Prostate gland (tissue), 2 donors: Measurements from ENCODE around the gene ZMPSTE24. TPM values are rescaled to one million over a fixed set of nuclear protein-coding genes. Genes with fewer than 3 reads are reported as not detected.
A peak's percentile ranks its signal among the peaks of the same experiment; 100 is the strongest.

Experiments used
- DNase-seq: peaks from one replicate; pipeline ENCODE4 v3.0.0-alpha.2; 2019; ENCODE audit warnings: low spot score
- H3K27ac ChIP-seq, 2 donors: fragments of 200-600 bp; sonication (generic); 2 replicates each; pipeline ENCODE4 v1.5.1; 2017 to 2019
- H3K27me3 ChIP-seq: fragments of 200-600 bp; sonication (generic); replicated peaks from 2 replicates; pipeline ENCODE4 v1.5.1; 2019; ENCODE audit not compliant: insufficient read depth
- H3K36me3 ChIP-seq, 2 donors: fragments of 200-600 bp; sonication (generic); 1 replicate in 1 of 2; 2 replicates in 1 of 2; pipeline versions ENCODE4 v1.5.1 to v1.8.1; 2017 to 2019
- H3K4me1 ChIP-seq: fragments of 200-600 bp; sonication (generic); replicated peaks from 2 replicates; pipeline ENCODE4 v1.5.1; 2019
- H3K4me3 ChIP-seq, 2 donors: fragments of 200-600 bp; sonication (generic); 2 replicates each; pipeline ENCODE4 v1.5.1; 2017 to 2019
- H3K9me3 ChIP-seq: fragments of 200-600 bp; sonication (generic); 2 replicates; pipeline ENCODE4 v1.5.1; 2017
- CTCF ChIP-seq, 4 experiments: fragments of 200-600 bp in 2 of 4; fragments of 450-650 bp in 2 of 4; sonication (generic) in 2 of 4; IDR thresholded peaks; 1 replicate in 3 of 4; 2 replicates in 1 of 4; pipeline ENCODE4 v1.5.1; 2016 to 2019; ENCODE audit warnings: antibody characterized with exemption in 4 of 4, mild to moderate bottlenecking in 2 of 4, moderate library complexity in 2 of 4
- POLR2A ChIP-seq: fragments of 450-650 bp; IDR thresholded peaks from one replicate; pipeline ENCODE4 v1.6.1; 2016; ENCODE audit warnings: antibody characterized with exemption, mild to moderate bottlenecking
- POLR2AphosphoS5 ChIP-seq: sonication (generic); formaldehyde crosslinking; IDR thresholded peaks from one replicate; pipeline ENCODE4 v1.6.1; 2017; ENCODE audit warnings: antibody characterized with exemption
- WGBS: methylation state at CpG from one replicate; pipeline ENCODE4 v1.1.5; 2018; 5-methylcytosine and 5-hydroxymethylcytosine counted together
- intact Hi-C: fragments of 100-400 bp; cut with DNase I; formaldehyde crosslinking; loops from one replicate; pipeline ENCODE4 v1.14.2; 2022
- total RNA-seq, 2 donors: library from RNA; depleted of rRNA; stranded (reverse); fragments of >200 nt; gene quantifications; one replicate each; pipeline ENCODE4 v1.1.0, GENCODE V29; 2016

The ZMPSTE24 gene
- total RNA-seq, 2 donors from 2014 or later, result 32.8 to 57.7 TPM

GRCh38 chr1:40313958-40314720 lies 56.1 kb downstream of the ZMPSTE24 start:
- intact Hi-C loops, result loop anchor here (10.0 kb wide), 2 partner anchors 91 to 169 kb away; no protein-coding TSS in a partner anchor
- H3K27ac ChIP-seq, result no peak overlapping the region
- no peaks in the 10 kb centered on the region for H3K4me1 ChIP-seq
- 83% methylated on average over 9 of the region's 9 CpGs for WGBS
- no peaks in the 10 kb centered on the region for H3K36me3 ChIP-seq
- DNase-seq, result no peak
- TF ChIP-seq POLR2AphosphoS5 (no peak), POLR2A (no peak), CTCF (IDR thresholded peaks at IDR 0.05) (no peak)
- no peaks in the 10 kb centered on the region for H3K27me3 ChIP-seq
- no peak overlapping the region for H3K4me3 ChIP-seq
- no peaks in the 10 kb centered on the region for H3K9me3 ChIP-seq

- Histone ChIP-seq H3K27me3 (no peaks in the 10 kb centered on the region), H3K4me1 (no peaks in the 10 kb centered on the region), H3K9me3 (no peaks in the 10 kb centered on the region), H3K27ac (peak overlapping the region in 1 of 2 donors; percentile 56), H3K4me3 (peak overlapping the region; percentile 28 to 37), H3K36me3 (no peaks in the 10 kb centered on the region)
- 27% methylated on average over 13 of the region's 13 CpGs for WGBS
- no peak for DNase-seq
- intact Hi-C loops, result loop anchor here (10.0 kb wide), 2 partner anchors 90 to 170 kb away; no protein-coding TSS in a partner anchor
- no peak for TF ChIP-seq POLR2A
- TF ChIP-seq CTCF (IDR thresholded peaks at IDR 0.05), result no peak
- no peak for TF ChIP-seq POLR2AphosphoS5
These were observed 56.7 kb downstream of the ZMPSTE24 start for GRCh38 chr1:40314721-40315238.

GRCh38 chr1:40315239-40315794 lies 57.3 kb downstream of the ZMPSTE24 start:
- intact Hi-C loops, result loop anchor here (10.0 kb wide), 2 partner anchors 89 to 171 kb away; no protein-coding TSS in a partner anchor
- 3% methylated on average over 42 of the region's 42 CpGs for whole genome bisulfite sequencing

GRCh38 chr1:40315795-40316594 lies 58.0 kb downstream of the ZMPSTE24 start:
- Histone ChIP-seq H3K9me3 (no peaks in the 10 kb centered on the region), H3K27me3 (no peaks in the 10 kb centered on the region), H3K4me1 (no peaks in the 10 kb centered on the region), H3K36me3 (no peaks in the 10 kb centered on the region), H3K27ac (peak overlapping the region in 1 of 2 donors; percentile 30), H3K4me3 (peak overlapping the region; percentile 28 to 37)
- WGBS, result 6% methylated on average over 34 of the region's 41 CpGs
- no peak for DNase-seq
- intact Hi-C loops, result loop anchor here (10.0 kb wide), 2 partner anchors 89 to 171 kb away; no protein-coding TSS in a partner anchor
- no peak for TF ChIP-seq POLR2A

More at GRCh38 chr1:40315239-40315794, 57.3 kb downstream of the ZMPSTE24 start:
- no peaks in the 10 kb centered on the region for H3K27me3 ChIP-seq
- peak overlapping the region; percentile 28 to 37 for H3K4me3 ChIP-seq
- H3K27ac ChIP-seq, result peak overlapping the region; percentile 30 to 56
- H3K9me3 ChIP-seq, result no peaks in the 10 kb centered on the region
- no peaks in the 10 kb centered on the region for H3K4me1 ChIP-seq
- no peaks in the 10 kb centered on the region for H3K36me3 ChIP-seq
- TF ChIP-seq CTCF (IDR thresholded peaks at IDR 0.05), result peak; percentile 89 to 95 (median 94)
- TF ChIP-seq POLR2AphosphoS5, result peak; percentile 66
- no peak for TF ChIP-seq POLR2A
- DNase-seq, result peak; percentile 80
